SH-SY5Y (cell line): ENCODE measurements around the gene TSPO2.

Experiments
- GATA2 ChIP-seq: IDR thresholded peaks from 2 replicates; pipeline ENCODE4 v1.6.1; 2011; ENCODE audit warnings: mild to moderate bottlenecking, low read depth, low read length
- GATA3 ChIP-seq: IDR thresholded peaks from 2 replicates; pipeline ENCODE4 v1.6.1; 2011; ENCODE audit warnings: low read depth, mild to moderate bottlenecking, low read length, moderate library complexity

DNA sequence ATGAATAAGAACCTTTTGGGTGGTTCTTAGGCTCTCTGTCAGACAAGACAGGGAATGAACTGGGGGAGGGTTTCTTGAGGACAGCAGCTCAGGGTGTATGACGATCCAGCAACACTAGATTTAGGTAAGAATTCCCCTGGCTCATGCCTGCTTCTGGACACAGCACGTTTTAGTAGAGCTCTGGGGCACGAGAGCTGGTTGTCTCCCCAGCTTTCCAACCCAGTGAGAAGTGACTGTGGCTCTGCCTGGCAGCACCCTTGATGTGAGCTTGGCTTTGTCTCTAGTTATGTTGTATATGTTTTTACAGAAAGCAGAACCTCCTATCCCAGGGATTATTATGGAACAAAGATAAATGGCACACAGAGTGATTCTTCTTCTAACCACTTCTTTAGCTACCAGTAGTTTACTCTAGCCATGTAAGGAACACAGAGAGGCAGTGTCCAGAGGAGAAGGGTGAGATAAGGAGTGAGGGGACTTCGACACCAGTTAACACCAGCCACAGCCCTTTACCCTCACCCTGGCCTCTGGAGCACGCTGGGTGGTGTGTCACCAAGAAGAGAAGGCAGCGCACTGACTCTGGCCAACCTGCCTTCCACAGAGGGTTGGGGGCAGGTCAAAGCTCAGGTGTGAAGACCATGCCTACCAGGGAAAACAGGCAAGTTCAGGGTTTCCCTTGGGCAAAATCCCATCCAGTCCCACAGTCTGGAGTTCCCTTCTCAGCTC, 14.7 kb downstream of the TSPO2 start:
- no peak for TF ChIP-seq GATA2
- no peak for TF ChIP-seq GATA3
